ENCODE data around the gene IZUMO4.

Gene IZUMO4

DNA sequence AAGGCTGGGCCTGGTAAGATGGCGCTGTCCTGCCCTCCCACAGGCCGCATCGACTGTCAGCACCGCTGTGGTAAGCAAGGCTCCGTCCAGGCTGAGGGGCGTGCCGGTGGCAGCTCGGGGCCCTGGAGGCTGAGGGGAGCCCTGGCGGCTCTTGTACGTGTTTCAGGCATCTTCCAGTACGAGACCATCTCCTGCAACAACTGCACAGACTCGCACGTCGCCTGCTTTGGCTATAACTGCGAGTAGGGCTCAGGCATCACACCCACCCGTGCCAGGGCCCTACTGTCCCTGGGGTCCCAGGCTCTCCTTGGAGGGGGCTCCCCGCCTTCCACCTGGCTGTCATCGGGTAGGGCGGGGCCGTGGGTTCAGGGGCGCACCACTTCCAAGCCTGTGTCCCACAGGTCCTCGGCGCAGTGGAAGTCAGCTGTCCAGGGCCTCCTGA, 1.2 kb downstream of the IZUMO4 start:
- Histone ChIP-seq H3K36me3 (peaks cover 32% of the 10 kb centered on the region), H3K4me1 (no peaks in the 10 kb centered on the region), H3K4me3 (ENCODE audit: low read depth, low read length) (no peak overlapping the region), H3K27me3 (no peaks in the 10 kb centered on the region), H3K9me3 (no peaks in the 10 kb centered on the region)
- DNase-seq: no peak
- TF ChIP-seq, protein P1, sequence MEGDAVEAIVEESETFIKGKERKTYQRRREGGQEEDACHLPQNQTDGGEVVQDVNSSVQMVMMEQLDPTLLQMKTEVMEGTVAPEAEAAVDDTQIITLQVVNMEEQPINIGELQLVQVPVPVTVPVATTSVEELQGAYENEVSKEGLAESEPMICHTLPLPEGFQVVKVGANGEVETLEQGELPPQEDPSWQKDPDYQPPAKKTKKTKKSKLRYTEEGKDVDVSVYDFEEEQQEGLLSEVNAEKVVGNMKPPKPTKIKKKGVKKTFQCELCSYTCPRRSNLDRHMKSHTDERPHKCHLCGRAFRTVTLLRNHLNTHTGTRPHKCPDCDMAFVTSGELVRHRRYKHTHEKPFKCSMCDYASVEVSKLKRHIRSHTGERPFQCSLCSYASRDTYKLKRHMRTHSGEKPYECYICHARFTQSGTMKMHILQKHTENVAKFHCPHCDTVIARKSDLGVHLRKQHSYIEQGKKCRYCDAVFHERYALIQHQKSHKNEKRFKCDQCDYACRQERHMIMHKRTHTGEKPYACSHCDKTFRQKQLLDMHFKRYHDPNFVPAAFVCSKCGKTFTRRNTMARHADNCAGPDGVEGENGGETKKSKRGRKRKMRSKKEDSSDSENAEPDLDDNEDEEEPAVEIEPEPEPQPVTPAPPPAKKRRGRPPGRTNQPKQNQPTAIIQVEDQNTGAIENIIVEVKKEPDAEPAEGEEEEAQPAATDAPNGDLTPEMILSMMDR (IDR thresholded peaks at IDR 0.05; ENCODE audit: low read depth, low read length): no peak

DNA sequence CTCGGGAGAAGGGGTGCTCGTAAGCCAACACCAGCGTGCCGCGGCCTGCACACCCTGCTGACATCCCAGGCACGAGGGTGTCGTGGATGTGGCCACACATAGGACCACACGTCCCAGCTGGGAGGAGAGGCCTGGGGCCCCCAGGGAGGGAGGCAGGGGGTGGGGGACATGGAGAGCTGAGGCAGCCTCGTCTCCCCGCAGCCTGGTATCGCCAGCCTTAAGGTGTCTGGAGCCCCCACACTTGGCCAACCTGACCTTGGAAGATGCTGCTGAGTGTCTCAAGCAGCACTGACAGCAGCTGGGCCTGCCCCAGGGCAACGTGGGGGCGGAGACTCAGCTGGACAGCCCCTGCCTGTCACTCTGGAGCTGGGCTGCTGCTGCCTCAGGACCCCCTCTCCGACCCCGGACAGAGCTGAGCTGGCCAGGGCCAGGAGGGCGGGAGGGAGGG, 2.4 kb downstream of the IZUMO4 start:
- Histone ChIP-seq H3K4me1 (no peaks in the 10 kb centered on the region), H3K9me3 (no peaks in the 10 kb centered on the region), H3K36me3 (peaks cover 35% of the 10 kb centered on the region), H3K27me3 (no peaks in the 10 kb centered on the region), H3K4me3 (ENCODE audit: low read depth, low read length) (no peak overlapping the region)
- no peak for DNase-seq
- TF ChIP-seq, protein P1 (IDR thresholded peaks at IDR 0.05; ENCODE audit: low read depth, low read length): no peak

DNA sequence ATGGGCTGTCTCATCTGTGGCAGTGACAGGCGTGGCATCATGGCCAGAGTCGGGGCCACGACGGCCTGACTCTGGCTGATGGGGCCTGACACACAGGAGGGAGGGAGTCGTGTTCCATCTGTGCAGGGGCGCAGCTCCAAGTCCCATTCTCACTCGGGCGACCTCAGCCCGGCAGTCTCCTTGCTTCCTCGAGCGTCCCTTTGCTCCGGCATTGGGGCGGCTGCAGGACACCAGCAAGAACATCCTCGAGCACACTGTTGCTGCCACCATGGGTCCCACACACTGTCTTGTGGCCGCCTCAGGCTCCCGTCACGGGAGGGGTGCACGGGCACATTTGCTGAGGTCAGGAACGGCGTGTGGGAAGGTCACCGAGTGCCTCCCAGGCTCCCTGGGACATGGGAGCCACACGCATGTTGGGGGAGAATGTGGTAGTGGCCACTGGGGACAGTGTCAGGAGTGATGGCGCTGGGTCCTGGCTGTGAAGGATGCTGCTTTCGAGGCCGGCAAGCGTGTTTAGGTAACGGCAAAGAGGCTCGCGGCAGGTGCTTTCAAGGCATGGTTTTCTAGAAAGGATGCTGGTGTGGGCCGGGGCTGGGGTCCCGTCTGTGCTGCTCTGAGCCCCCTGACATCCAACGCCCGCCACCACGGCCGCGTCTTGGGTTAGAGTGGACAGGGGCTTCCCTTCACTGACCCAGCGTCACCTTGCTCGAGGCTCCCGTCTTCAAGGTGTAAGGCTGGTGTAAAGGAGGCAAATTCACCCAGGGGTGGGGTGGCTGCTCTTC, 3.4 kb downstream of the IZUMO4 start:
- Histone ChIP-seq H3K27me3 (no peaks in the 10 kb centered on the region), H3K9me3 (no peaks in the 10 kb centered on the region), H3K36me3 (peaks cover 40% of the 10 kb centered on the region), H3K4me3 (ENCODE audit: low read depth, low read length) (no peak overlapping the region), H3K4me1 (no peaks in the 10 kb centered on the region)
- TF ChIP-seq, protein P1 (IDR thresholded peaks at IDR 0.05; ENCODE audit: low read depth, low read length): no peak
- no peak for DNase-seq

DNA sequence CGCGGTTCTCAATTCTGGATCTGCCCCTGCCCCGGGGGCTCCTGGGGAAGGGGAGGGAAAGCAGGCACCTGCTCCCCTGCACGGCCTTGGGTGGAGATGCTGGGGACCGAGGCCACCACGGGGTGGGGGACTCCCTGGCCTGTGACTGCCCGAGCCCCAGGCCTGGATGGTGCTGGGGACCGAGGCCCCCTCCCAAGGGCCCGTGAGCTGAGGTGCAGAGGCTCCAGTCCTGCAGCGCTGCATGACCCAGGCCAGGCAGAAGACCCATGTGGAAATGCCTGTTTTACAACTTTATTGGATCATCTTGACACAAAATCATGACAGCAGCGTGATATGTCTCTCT, 4.0 kb downstream of the IZUMO4 start:
- DNase-seq: no peak
- no peaks in the 10 kb centered on the region for H3K4me1 ChIP-seq
- TF ChIP-seq, protein P1 (IDR thresholded peaks at IDR 0.05; ENCODE audit: low read depth, low read length): no peak

DNA sequence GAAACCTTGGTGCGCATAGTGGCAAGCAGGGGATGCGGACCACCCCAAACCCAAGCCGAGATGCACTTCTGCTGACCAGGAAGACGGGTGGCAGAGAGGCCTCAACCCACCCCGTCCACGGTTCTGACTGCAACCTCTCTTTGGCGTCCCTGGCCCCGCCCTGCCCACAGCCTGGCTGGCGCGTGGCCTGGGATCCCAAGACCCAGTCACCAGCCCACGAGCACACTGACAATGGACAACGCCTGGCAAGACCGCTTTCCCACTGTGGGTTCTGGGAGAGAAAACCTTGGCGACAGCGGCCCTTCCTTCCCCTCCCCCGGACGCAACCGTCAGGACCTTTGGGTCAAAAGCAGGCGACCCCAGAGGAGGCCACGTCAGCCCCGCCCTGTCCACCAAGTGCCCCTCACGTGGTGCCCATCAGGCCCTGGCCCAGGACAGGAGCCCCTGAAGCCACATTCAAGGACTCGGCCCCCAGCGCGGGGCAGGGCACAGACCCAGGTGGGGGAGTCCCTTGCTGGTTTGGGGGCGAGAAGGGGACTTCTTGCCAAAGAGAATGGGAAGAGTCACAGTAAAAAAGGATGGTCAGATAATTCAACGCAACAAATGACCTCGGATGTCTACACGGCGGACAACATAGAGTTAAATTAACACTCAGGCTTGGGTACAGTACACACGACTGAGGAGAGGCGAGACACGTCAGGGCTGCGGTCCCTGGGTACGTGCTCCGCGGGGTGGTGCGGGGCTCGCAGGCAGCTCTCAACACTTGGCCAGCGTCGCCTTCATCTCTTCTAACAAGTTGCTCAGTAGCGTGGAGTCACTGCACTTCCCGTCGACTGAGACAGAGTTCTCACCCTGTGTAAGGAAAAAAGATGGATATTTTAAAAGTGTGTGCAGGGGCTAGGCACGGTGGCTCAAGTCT, 5.0 kb downstream of the IZUMO4 start:
- no peak for DNase-seq
- TF ChIP-seq, protein P1 (IDR thresholded peaks at IDR 0.05; ENCODE audit: low read depth, low read length): no peak
- no peak overlapping the region for H3K4me3 ChIP-seq (ENCODE audit: low read depth, low read length)
- no peaks in the 10 kb centered on the region for H3K9me3 ChIP-seq
- H3K27me3 ChIP-seq: no peaks in the 10 kb centered on the region
- H3K36me3 ChIP-seq: peaks cover 55% of the 10 kb centered on the region
- no peaks in the 10 kb centered on the region for H3K4me1 ChIP-seq

More for the DNA sequence above, 4.0 kb downstream of the IZUMO4 start:
- H3K36me3 ChIP-seq: peaks cover 45% of the 10 kb centered on the region
- H3K4me3 ChIP-seq (ENCODE audit: low read depth, low read length): no peak overlapping the region
- no peaks in the 10 kb centered on the region for H3K9me3 ChIP-seq
- no peaks in the 10 kb centered on the region for H3K27me3 ChIP-seq
